ENCODE data around the gene ISCA1. TPM values are rescaled to one million over a fixed set of nuclear protein-coding genes. Genes with fewer than 3 reads are reported as not detected.

The ISCA1 gene
- total and polyA plus RNA-seq, 10 of the 15 experiments (the other 5 are each of a cell fraction or from before 2014, with no cell fraction given), result 8.9 to 36.0 (median 24.2) TPM

- TF ChIP-seq ZNF592 (IDR thresholded peaks at IDR 0.05) (no peak), MXI1 (IDR thresholded peaks at IDR 0.05; ENCODE audit: low read depth, low read length) (no peak), IRF4 (IDR thresholded peaks at IDR 0.05; ENCODE audit: low read depth, low read length) (peak; percentile 68; the same call in 1 of the 2 replicates), HSF1 (IDR thresholded peaks at IDR 0.05; ENCODE audit: low read depth, low read length) (no peak), SKIL (IDR thresholded peaks at IDR 0.05; ENCODE audit: low read depth, poor library complexity, severe bottlenecking) (peak; percentile 56), FOXK2 (IDR thresholded peaks at IDR 0.05) (no peak), EZH2 (IDR thresholded peaks at IDR 0.05; ENCODE audit: borderline replicate concordance, control insufficient read depth, low read depth, low read length) (no peak), NRF1 (conservative IDR thresholded peaks at IDR 0.05; ENCODE audit: low read depth, low read length) (no peak), IRF5 (IDR thresholded peaks at IDR 0.05; ENCODE audit: borderline replicate concordance) (no peak), HDAC2 (IDR thresholded peaks at IDR 0.05) (no peak), ZBTB4 (CRISPR knock-in tag; IDR thresholded peaks at IDR 0.05) (no peak), JUND (IDR thresholded peaks at IDR 0.05; ENCODE audit: low read depth, low read length) (no peak), ZNF24 (IDR thresholded peaks at IDR 0.05) (no peak), LARP7 (IDR thresholded peaks at IDR 0.05) (no peak), SMAD1 (IDR thresholded peaks at IDR 0.05; ENCODE audit: low read depth, partially characterized antibody) (no peak), MYB (IDR thresholded peaks at IDR 0.05; ENCODE audit: borderline replicate concordance, low read depth, low read length) (no peak), MLLT1 (IDR thresholded peaks at IDR 0.05) (no peak)
Observed at GRCh38 chr9:86246752-86247161, 35.6 kb downstream of the ISCA1 start (continued).

All from GM12878 (cell line).